Activated CD4-positive, alpha-beta T cell treated with anti-CD3 and anti-CD28 coated beads, Interleukin-2, amount 10 ng/mL, durations not matched to agents 24 days and 14 days (primary cell): Measurements from ENCODE around the gene MYOG. TPM values are rescaled to one million over a fixed set of nuclear protein-coding genes. Genes with fewer than 3 reads are reported as not detected.

ENCODE experiments used
- DNase-seq: peaks from one replicate; pipeline ENCODE4 v3.0.0; 2022
- H3K27ac Mint-ChIP-seq: one replicate; pipeline ENCODE4 v1.8.0; 2022; ENCODE audit warnings: mild to moderate bottlenecking, mixed read lengths
- H3K27me3 Mint-ChIP-seq: one replicate; pipeline ENCODE4 v1.8.0; 2022; ENCODE audit warnings: mixed read lengths
- H3K36me3 Mint-ChIP-seq: one replicate; pipeline ENCODE4 v1.8.0; 2022; ENCODE audit warnings: low read depth, mild to moderate bottlenecking, mixed read lengths
- H3K4me1 Mint-ChIP-seq: one replicate; pipeline ENCODE4 v1.8.0; 2021; ENCODE audit warnings: mixed read lengths
- H3K4me3 Mint-ChIP-seq: one replicate; pipeline ENCODE4 v1.8.0; 2022; ENCODE audit warnings: mild to moderate bottlenecking, moderate library complexity, mixed read lengths
- H3K9me3 Mint-ChIP-seq: one replicate; pipeline ENCODE4 v1.8.0; 2021; ENCODE audit warnings: mixed read lengths
- intact Hi-C: fragments of 100-400 bp; cut with micrococcal nuclease; formaldehyde crosslinking; loops from one replicate; pipeline ENCODE4 v1.15.1; 2023
- total RNA-seq: library from RNA; stranded (reverse); gene quantifications from 2 replicates; pipeline ENCODE4 v1.2.3, GENCODE V29; 2022

MYOG gene
- total RNA-seq, 1 donor from 2014 or later = not detected

DNA sequence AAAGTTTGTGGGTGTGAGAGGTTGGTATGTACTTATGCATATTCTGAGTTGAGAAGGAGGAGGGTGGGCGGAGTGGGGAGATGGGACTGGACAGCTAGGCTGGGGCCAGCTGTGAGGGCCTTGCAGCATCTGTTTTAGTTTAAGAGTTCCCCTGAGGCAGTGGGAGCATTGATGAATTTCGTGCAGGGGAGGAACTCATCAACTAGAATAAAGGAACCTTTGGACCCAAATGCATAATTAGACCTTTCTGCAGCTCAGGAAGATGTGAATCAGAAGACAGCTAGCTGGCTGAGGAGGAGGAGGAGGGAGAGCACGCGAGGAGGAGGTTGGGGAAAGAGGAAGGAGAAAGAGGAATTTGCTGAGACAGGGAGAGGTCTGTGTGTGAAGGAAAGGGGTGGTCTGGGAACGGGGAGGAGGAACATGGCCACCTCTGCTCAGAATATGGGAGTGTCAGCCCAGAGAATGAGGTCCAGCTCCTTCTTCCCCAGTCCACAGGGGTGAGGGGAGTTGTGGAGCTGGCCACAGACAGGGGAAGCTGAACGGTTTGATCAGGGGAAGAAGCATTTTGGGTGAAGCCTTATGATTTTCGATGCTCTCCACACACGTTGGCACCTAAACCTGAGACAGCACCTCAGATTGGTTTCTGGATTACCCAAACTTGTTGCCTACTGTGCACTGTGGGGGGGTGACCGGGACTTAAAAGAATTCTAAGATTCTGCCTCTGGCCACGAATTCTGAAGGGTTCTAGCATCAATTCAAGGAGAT, 27.7 kb downstream of the MYOG start:
- no peaks in the 10 kb centered on the region for H3K4me1 Mint-ChIP-seq
- peaks cover 26% of the 10 kb centered on the region for H3K36me3 Mint-ChIP-seq
- intact Hi-C loops = no loop called here
- DNase-seq = no peak
- no peaks in the 10 kb centered on the region for H3K27me3 Mint-ChIP-seq
- no peaks in the 10 kb centered on the region for H3K9me3 Mint-ChIP-seq
- H3K27ac Mint-ChIP-seq = no peak overlapping the region
- no peak overlapping the region for H3K4me3 Mint-ChIP-seq

DNA sequence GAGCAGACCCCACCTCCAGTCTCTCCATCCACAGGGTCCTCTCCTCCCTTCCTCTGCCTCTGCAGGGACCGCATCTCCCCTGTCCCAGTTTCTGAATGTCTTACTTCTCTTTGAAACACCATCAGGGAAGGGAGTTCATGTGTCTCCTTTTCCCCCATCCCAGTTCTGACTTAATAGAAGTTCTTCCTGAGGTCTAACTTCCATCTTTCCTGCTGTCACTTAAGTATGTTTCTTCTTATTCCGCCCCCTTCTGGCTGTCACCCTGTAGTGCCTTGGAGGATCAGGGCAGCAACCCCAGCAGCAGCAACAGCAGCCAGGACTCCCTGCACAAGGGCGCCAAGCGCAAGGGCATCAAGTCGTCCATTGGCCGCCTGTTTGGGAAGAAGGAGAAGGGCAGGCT, 29.3 kb downstream of the MYOG start:
- intact Hi-C loops = no loop called here
- no peaks in the 10 kb centered on the region for H3K9me3 Mint-ChIP-seq
- peaks cover 26% of the 10 kb centered on the region for H3K36me3 Mint-ChIP-seq
- no peaks in the 10 kb centered on the region for H3K27me3 Mint-ChIP-seq
- H3K4me3 Mint-ChIP-seq = no peak overlapping the region
- H3K27ac Mint-ChIP-seq = no peak overlapping the region
- no peaks in the 10 kb centered on the region for H3K4me1 Mint-ChIP-seq
- no peak for DNase-seq

DNA sequence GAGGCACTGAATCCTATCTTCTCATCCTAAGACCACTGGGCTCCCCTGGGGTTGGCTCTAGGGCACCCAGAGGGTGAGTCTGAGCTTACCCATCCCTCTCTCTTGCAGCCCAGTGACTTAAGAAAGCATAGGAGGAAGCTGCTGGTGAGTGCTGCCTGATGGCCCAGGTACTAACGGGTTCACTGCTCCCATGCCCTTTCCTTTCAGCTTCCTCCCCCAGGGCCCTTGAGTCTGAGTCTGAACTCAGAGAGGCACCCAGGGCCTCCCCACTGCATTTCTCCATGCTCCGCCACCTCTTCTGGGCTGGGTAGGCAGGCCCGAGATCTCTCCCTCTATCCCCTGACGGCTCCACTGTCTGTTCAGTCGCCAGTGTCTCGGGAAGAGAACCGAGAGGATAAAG, 29.8 kb downstream of the MYOG start:
- Mint-ChIP-seq H3K36me3 (peaks cover 27% of the 10 kb centered on the region), H3K4me3 (no peak overlapping the region), H3K9me3 (no peaks in the 10 kb centered on the region), H3K4me1 (no peaks in the 10 kb centered on the region), H3K27me3 (no peaks in the 10 kb centered on the region), H3K27ac (no peak overlapping the region)
- intact Hi-C loops = no loop called here
- DNase-seq = no peak

DNA sequence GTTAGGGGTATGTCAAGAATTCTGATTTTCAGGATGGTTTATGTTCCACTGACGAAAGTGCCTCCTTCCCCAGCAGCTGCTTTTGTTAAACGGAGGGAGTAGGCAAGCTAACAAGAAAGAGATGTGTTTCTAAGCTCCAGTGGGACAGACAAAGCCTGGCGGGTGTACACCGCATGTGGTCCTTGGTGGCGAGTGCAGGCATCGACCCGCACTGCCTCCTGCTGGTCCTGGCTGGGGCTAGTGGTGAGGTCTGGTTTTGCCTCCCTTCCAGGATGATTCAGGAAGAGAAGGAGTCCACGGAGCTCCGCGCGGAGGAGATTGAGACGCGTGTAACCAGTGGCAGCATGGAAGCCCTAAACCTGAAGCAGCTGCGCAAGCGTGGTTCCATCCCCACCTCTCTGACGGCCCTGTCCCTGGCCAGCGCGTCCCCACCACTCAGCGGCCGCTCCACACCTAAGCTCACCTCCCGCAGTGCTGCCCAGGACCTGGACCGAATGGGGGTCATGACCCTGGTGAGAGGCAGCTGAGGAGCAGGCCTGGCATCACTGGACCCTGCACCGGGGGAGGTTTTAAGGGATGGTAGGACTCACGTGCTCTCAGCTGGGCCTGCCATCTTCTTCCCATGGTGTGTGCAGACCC, 30.5 kb downstream of the MYOG start:
- H3K4me1 Mint-ChIP-seq = no peaks in the 10 kb centered on the region
- no peak overlapping the region for H3K27ac Mint-ChIP-seq
- DNase-seq = no peak
- no peaks in the 10 kb centered on the region for H3K27me3 Mint-ChIP-seq
- no peaks in the 10 kb centered on the region for H3K9me3 Mint-ChIP-seq
- no peak overlapping the region for H3K4me3 Mint-ChIP-seq
- H3K36me3 Mint-ChIP-seq = peaks cover 24% of the 10 kb centered on the region
- intact Hi-C loops = no loop called here

DNA sequence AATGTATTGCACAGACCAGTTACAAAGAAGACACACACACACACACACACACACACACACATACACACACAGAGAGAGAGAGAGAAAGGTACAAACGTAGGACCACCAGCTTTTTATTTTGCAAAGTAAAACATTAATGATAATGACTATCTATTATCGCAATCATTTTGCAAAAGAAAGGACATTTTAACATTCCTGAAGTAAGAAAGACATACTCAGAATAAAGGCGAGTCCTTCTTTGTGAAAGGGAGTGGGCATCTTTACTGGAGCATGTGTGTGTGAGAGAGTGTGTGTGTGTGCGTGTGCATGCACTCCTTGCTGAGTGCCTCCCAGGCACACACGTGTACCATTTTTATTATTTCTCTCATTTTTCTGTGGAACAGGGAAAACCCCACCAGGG, 31.2 kb downstream of the MYOG start:
- Mint-ChIP-seq H3K27me3 (no peaks in the 10 kb centered on the region), H3K27ac (no peak overlapping the region), H3K36me3 (peaks cover 19% of the 10 kb centered on the region), H3K9me3 (no peaks in the 10 kb centered on the region), H3K4me3 (no peak overlapping the region), H3K4me1 (no peaks in the 10 kb centered on the region)
- no peak for DNase-seq
- intact Hi-C loops = no loop called here

DNA sequence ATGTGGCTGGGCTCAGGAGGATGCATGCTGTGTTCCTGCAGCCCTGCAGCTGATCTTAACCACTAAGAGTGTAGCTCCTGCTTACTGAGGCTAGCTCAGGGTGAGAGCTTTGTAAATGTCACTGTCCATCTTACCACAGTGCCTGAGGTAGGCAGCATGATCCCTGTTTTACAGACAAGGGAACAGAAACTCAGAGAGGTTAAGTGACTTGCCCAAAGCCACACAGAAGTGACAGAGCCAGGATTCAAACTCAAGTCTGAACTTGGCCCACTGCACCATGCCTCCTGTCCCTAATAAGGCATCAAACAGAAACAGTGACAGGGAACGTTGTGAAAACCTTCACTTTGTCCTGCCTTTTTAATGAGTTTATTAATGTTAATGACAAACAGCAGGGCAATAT, 31.6 kb downstream of the MYOG start:
- Mint-ChIP-seq H3K9me3 (no peaks in the 10 kb centered on the region), H3K27ac (no peak overlapping the region), H3K4me3 (no peak overlapping the region), H3K27me3 (no peaks in the 10 kb centered on the region), H3K36me3 (peaks cover 19% of the 10 kb centered on the region), H3K4me1 (no peaks in the 10 kb centered on the region)
- no peak for DNase-seq
- intact Hi-C loops = no loop called here

DNA sequence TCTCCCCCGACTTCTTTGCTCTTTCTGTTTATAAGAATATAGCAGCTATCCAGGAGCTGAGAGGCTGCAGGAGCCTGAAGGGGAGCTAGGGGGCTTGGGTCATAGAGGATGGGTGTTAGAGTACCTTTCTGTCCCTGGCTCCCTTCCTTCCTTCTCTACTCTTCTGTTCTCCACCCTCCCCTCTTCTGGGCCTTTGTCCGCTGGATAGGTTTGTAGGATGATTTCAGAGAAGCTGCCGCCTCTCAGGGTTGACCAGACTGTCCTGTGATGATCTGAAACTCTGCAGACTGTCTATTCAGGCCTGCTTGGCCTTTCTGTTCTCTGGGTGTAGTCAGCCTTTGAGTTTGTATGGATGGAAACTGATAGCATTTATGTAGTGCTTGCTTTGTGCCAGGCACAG, 33.2 kb downstream of the MYOG start:
- no peaks in the 10 kb centered on the region for H3K9me3 Mint-ChIP-seq
- no peak for DNase-seq
- peaks cover 21% of the 10 kb centered on the region for H3K36me3 Mint-ChIP-seq
- H3K27me3 Mint-ChIP-seq = no peaks in the 10 kb centered on the region
- no peaks in the 10 kb centered on the region for H3K4me1 Mint-ChIP-seq
- intact Hi-C loops = no loop called here
- no peak overlapping the region for H3K27ac Mint-ChIP-seq
- no peak overlapping the region for H3K4me3 Mint-ChIP-seq

DNA sequence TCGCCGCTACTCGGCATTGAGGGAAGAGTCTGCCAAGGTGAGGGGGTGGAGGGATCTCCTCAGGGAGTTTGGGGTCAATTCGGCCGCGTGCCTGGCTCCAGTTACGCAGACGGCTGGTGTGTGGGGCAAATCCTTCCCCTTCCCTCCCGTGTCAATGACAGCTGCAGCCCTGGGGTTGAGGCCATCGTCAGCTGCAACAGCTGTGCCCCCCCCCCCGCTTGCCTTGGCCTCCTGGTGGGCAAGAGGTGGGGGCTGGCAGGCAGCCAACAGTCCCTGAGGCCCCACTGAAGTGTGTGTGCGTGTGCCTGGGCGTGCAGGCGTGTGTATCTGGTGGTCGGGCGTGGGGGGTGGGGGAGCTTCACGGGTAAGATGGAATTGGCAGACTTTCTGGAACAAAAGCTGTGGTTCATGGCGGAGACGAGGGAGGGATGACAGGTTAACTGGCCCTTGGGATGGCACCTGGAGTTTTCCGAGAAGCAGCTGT, 33.9 kb downstream of the MYOG start:
- no peak for DNase-seq
- Mint-ChIP-seq H3K27me3 (no peaks in the 10 kb centered on the region), H3K4me3 (no peak overlapping the region), H3K36me3 (peaks cover 16% of the 10 kb centered on the region), H3K4me1 (peaks cover 5% of the 10 kb centered on the region), H3K9me3 (no peaks in the 10 kb centered on the region), H3K27ac (no peak overlapping the region)
- intact Hi-C loops = no loop called here

DNA sequence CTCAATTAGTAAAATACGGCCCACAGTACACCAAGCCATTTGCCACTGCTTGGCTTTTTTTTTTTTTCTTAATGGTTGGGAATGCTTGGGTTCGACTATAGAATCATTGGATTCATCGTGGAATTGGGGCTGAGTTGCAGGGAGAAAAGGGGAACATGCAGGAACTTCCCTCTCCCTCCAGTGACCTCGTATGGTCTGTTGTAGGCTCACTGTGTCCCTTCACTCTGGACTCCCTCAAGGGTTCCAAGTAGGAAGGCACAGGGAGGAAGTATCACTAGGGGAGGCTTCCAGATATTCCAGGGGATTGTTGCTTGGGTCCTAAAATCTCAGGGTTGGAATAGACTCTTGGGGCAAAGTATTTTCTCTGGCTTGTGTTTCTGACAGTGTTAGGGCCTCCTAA, 35.0 kb downstream of the MYOG start:
- peaks cover 12% of the 10 kb centered on the region for H3K36me3 Mint-ChIP-seq
- peaks cover 5% of the 10 kb centered on the region for H3K4me1 Mint-ChIP-seq
- DNase-seq = no peak
- intact Hi-C loops = no loop called here
- no peaks in the 10 kb centered on the region for H3K27me3 Mint-ChIP-seq
- H3K9me3 Mint-ChIP-seq = no peaks in the 10 kb centered on the region
- no peak overlapping the region for H3K27ac Mint-ChIP-seq
- H3K4me3 Mint-ChIP-seq = no peak overlapping the region

DNA sequence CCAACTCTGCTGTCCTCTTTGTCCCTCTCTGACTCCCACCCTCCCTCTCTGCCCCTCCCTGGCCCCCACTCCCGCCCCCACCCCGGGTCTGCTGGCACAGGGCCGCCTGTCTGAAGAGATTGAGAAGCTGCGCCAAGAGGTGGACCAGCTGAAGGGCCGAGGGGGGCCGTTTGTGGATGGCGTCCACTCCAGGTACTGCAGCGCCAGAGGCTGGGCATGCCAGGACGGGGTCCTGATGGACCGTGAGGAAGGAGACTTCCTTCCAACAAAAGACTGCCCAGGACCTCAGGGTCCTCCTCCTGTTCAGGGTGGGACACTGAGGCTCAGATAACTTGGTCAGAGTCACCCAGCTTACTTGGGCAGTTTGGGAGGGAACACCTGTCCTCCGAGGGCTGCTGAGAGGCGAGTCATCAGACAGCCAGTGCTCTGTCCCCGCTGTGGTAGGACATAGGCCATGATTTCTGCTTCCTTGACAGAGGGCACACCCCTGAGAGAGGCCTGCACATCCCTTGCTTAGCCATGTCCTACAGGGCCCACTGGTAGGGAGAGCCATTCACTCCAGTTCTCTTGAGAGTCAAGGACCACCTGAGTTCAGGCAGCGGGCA, 36.1 kb downstream of the MYOG start:
- intact Hi-C loops = no loop called here
- Mint-ChIP-seq H3K27me3 (no peaks in the 10 kb centered on the region), H3K36me3 (peaks cover 10% of the 10 kb centered on the region), H3K9me3 (no peaks in the 10 kb centered on the region), H3K4me1 (peaks cover 5% of the 10 kb centered on the region), H3K4me3 (no peak overlapping the region), H3K27ac (no peak overlapping the region)
- DNase-seq = no peak

DNA sequence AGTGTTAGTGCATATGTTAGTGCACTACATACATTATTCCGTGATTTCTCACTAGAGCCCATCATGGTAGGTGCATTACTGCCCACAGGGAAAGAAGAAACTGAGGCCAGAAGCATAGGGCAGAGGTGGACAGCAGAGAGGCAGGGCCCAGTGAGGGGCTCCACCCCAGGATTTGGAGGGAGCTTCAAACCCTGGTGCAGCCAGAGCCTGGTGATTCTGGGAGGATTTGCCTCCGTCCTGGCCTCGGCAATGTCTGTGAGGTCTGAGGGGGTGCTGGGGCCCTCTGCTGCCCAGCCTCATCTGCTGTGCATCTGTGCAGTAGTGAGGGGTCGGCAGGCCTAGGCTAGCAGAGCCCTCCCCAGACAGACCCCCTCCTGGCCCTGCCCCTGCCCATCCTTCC, 36.7 kb downstream of the MYOG start:
- Mint-ChIP-seq H3K4me3 (no peak overlapping the region), H3K27ac (no peak overlapping the region), H3K9me3 (no peaks in the 10 kb centered on the region), H3K27me3 (no peaks in the 10 kb centered on the region), H3K4me1 (peaks cover 5% of the 10 kb centered on the region), H3K36me3 (peaks cover 10% of the 10 kb centered on the region)
- DNase-seq = no peak
- intact Hi-C loops = no loop called here

DNA sequence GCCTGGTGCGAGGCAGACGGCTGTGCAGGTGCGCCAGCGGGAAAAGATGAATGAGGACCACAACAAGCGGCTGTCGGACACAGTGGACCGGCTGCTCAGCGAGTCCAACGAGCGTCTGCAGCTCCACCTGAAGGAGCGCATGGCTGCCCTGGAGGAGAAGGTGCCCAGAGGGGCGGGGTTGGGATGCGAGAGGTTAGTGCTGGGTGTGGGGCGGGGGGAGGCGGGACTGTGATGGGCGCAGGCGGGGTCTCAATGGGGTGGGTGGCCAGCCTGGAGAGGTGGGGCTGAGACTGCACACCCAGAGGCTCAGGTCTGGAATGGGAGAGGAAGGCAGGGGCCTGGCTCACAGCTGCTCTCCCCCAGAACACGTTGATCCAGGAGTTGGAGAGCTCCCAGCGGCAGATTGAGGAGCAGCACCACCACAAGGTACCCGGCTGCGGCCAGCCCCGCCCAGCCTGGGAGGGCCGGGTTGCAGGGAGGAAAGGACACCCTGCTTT, 37.2 kb downstream of the MYOG start:
- Mint-ChIP-seq H3K36me3 (peaks cover 10% of the 10 kb centered on the region), H3K4me3 (no peak overlapping the region)

DNA sequence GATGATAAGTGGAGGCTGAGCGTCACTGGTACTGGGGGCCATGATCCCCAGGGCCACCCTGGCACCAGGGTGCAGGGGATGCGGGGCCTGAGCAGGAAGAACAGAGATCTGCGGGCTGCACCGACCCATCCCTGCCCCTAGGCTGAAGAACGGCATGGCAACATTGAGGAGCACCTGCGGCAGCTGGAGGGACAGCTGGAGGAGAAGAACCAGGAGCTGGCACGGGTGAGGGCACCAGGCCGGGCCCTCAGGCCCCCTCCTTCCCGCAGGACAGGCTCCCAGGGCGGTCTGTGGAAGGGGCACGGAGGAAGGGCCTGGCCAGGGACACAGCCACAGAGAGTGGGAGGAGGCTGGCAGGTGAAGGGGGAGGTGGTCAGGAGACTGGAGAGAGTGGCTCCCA, 37.7 kb downstream of the MYOG start:
- Mint-ChIP-seq H3K27ac (no peak overlapping the region), H3K27me3 (no peaks in the 10 kb centered on the region)
- intact Hi-C loops = no loop called here

More for the DNA sequence above, 37.2 kb downstream of the MYOG start:
- H3K27me3 Mint-ChIP-seq = no peaks in the 10 kb centered on the region
- no peak overlapping the region for H3K27ac Mint-ChIP-seq
- H3K4me1 Mint-ChIP-seq = peaks cover 5% of the 10 kb centered on the region
- no peaks in the 10 kb centered on the region for H3K9me3 Mint-ChIP-seq
- DNase-seq = no peak
- intact Hi-C loops = no loop called here

DNA sequence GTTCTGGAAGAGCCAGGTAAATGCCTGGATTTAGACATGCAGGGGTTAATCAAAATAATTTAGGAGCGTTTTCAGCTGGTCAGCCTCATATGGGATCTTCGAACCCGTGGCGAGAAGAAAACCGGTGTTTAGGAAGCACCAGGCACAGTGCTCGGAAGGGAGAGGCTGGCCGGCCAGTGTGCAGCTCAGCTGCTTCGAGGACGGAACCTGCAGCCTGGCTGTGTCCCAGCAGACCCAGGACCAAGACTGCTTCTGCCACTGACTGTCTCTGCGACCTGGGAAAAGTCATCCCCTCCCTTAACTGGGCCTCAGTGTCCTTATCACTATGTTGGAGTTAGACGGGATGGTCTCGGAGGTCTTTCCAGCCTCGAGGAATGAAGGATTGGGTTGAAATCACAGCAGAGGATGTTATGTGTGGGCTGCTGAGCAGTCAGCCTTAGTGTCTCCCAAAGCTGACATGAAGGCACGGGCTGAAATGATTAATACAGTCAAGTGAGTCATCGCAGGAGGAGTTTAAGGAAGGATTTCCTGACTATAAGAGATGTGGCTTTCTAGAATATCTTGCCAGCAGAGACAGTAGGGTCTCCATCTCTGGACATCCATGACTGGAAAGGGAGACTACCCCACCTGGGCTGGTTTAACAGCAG, 38.7 kb downstream of the MYOG start:
- no peak for DNase-seq
- no peaks in the 10 kb centered on the region for H3K9me3 Mint-ChIP-seq
- peaks cover 14% of the 10 kb centered on the region for H3K36me3 Mint-ChIP-seq
- no peaks in the 10 kb centered on the region for H3K27me3 Mint-ChIP-seq
- intact Hi-C loops = no loop called here
- no peak overlapping the region for H3K27ac Mint-ChIP-seq
- peaks cover 5% of the 10 kb centered on the region for H3K4me1 Mint-ChIP-seq
- H3K4me3 Mint-ChIP-seq = no peak overlapping the region

More for the DNA sequence above, 37.7 kb downstream of the MYOG start:
- no peak for DNase-seq
- H3K36me3 Mint-ChIP-seq = peaks cover 12% of the 10 kb centered on the region
- peaks cover 5% of the 10 kb centered on the region for H3K4me1 Mint-ChIP-seq
- no peaks in the 10 kb centered on the region for H3K9me3 Mint-ChIP-seq
- no peak overlapping the region for H3K4me3 Mint-ChIP-seq
